PC-9 (cell line): ENCODE measurements around the gene CARNS1.

ENCODE experiments used
- CTCF ChIP-seq: fragments of 200-600 bp; sonication (generic); conservative IDR thresholded peaks from 2 replicates; pipeline ENCODE4 v1.6.1; 2017; ENCODE audit warnings: mixed run types, antibody characterized with exemption, mild to moderate bottlenecking, moderate library complexity
- EZH2 ChIP-seq: fragments of 200-600 bp; sonication (generic); IDR thresholded peaks from 2 replicates; pipeline ENCODE4 v1.8.0; 2017; ENCODE audit warnings: antibody characterized with exemption, low read depth

GRCh38 chr11:67391304-67392182 is 23.9 kb upstream of the CARNS1 start, which contains the start of gene RAD9A:
- TF ChIP-seq CTCF (no peak), EZH2 (no peak)
